IMR-90 (cell line): Measurements from ENCODE around the gene TOP2B.

Experiments used
- BHLHE40 ChIP-seq: fragments of 150-350 bp; IDR thresholded peaks from 2 replicates; pipeline ENCODE4 v1.6.1; 2016; ENCODE audit warnings: mild to moderate bottlenecking, low read depth, low read length
- CEBPB ChIP-seq: IDR thresholded peaks from 2 replicates; pipeline ENCODE4 v1.6.1; 2012; ENCODE audit warnings: low read depth, low read length, improper control_type of control experiment
- CHD1 ChIP-seq: IDR thresholded peaks from 2 replicates; pipeline ENCODE4 v1.6.1; 2012; ENCODE audit warnings: low read depth, low read length, improper control_type of control experiment
- CTCF ChIP-seq: conservative IDR thresholded peaks from 2 replicates; pipeline ENCODE4 v1.5.1; 2012; ENCODE audit warnings: mild to moderate bottlenecking, low read depth, low read length, improper control_type of control experiment
- ELK1 ChIP-seq: fragments of 150-350 bp; IDR thresholded peaks from 2 replicates; pipeline ENCODE4 v1.6.1; 2016; ENCODE audit warnings: low read depth, mild to moderate bottlenecking, low read length, moderate library complexity, borderline replicate concordance
- FOS ChIP-seq: fragments of 150-350 bp; IDR thresholded peaks from 2 replicates; pipeline ENCODE4 v1.6.1; 2016; ENCODE audit warnings: low read depth, low read length
- MAFK ChIP-seq: IDR thresholded peaks from 2 replicates; pipeline ENCODE4 v1.6.1; 2012; ENCODE audit warnings: low read depth, low read length, improper control_type of control experiment
- MAZ ChIP-seq: IDR thresholded peaks from 2 replicates; pipeline ENCODE4 v1.6.1; 2012; ENCODE audit warnings: low read depth, mild to moderate bottlenecking, low read length, improper control_type of control experiment, moderate library complexity, borderline replicate concordance
- MXI1 ChIP-seq: IDR thresholded peaks from 2 replicates; pipeline ENCODE4 v1.6.1; 2012; ENCODE audit warnings: low read depth, mild to moderate bottlenecking, low read length, moderate library complexity, borderline replicate concordance
- POLR2A ChIP-seq: IDR thresholded peaks from 2 replicates; pipeline ENCODE4 v1.6.1; 2012; ENCODE audit warnings: mild to moderate bottlenecking, low read depth, low read length
- RAD21 ChIP-seq: IDR thresholded peaks from 2 replicates; pipeline ENCODE4 v1.6.1; 2012; ENCODE audit warnings: low read length, improper control_type of control experiment
- RCOR1 ChIP-seq: IDR thresholded peaks from 2 replicates; pipeline ENCODE4 v1.6.1; 2012; ENCODE audit warnings: mild to moderate bottlenecking, low read length, improper control_type of control experiment; ENCODE audit not compliant: insufficient replicate concordance
- RFX5 ChIP-seq: IDR thresholded peaks from 2 replicates; pipeline ENCODE4 v1.8.0; 2012; ENCODE audit warnings: low read depth, mild to moderate bottlenecking, low read length, moderate library complexity
- SMC3 ChIP-seq: fragments of 150-350 bp; IDR thresholded peaks from 2 replicates; pipeline ENCODE4 v1.6.1; 2016; ENCODE audit warnings: low read depth, mild to moderate bottlenecking, antibody characterized with exemption, low read length, moderate library complexity

GRCh38 chr3:25573386-25574171 is 91.1 kb downstream of the TOP2B start:
- TF ChIP-seq CTCF (no peak), MAFK (no peak), MAZ (no peak), RFX5 (no peak), CEBPB (no peak), ELK1 (no peak), POLR2A (no peak), BHLHE40 (no peak), MXI1 (no peak), CHD1 (no peak), RAD21 (no peak), SMC3 (no peak), FOS (no peak), RCOR1 (no peak)
